K562 (cell line): ENCODE data around the gene SCYL1. TPM values are rescaled to one million over a fixed set of nuclear protein-coding genes. Genes with fewer than 3 reads are reported as not detected.

ENCODE experiments used
- AFF4 ChIP-seq: sonication (generic); formaldehyde crosslinking; IDR thresholded peaks from 2 replicates; pipeline ENCODE4 v1.8.0; 2023; ENCODE audit warnings: mild to moderate bottlenecking, missing genetic modification reagents
- FIP1L1 ChIP-seq: fragments of 200-400 bp; formaldehyde crosslinking; IDR thresholded peaks from 2 replicates; pipeline ENCODE4 v1.6.1; 2018; ENCODE audit warnings: mild to moderate bottlenecking, low read depth, low read length; ENCODE audit not compliant: poor library complexity, severe bottlenecking
- FUS ChIP-seq: fragments of 200-400 bp; formaldehyde crosslinking; optimal IDR thresholded peaks from 2 replicates; pipeline ENCODE3; 2017; ENCODE audit warnings: low read depth, low read length
- KHSRP ChIP-seq: fragments of 450-650 bp; IDR thresholded peaks from 2 replicates; pipeline ENCODE4 v1.6.1; 2017
- LARP7 ChIP-seq: fragments of 450-650 bp; IDR thresholded peaks from 2 replicates; pipeline ENCODE4 v1.6.1; 2016
- MCM7 ChIP-seq, 2 experiments: fragments of 450-650 bp; IDR thresholded peaks; 2 replicates each; pipeline ENCODE4 v1.6.1; 2016 to 2018
- NCOA6 ChIP-seq: fragments of 450-650 bp; IDR thresholded peaks from 2 replicates; pipeline ENCODE4 v1.6.1; 2017; ENCODE audit warnings: mild to moderate bottlenecking
- POLR2AphosphoS2 ChIP-seq: IDR thresholded peaks from 2 replicates; pipeline ENCODE4 v1.6.1; 2012; ENCODE audit warnings: low read length, improper control_type of control experiment
- PRPF4 ChIP-seq: fragments of 200-400 bp; formaldehyde crosslinking; IDR thresholded peaks from one replicate; pipeline ENCODE4 v1.6.1; 2017; ENCODE audit warnings: low read length, low read depth, mild to moderate bottlenecking; ENCODE audit not compliant: insufficient read depth, poor library complexity, severe bottlenecking
- RBFOX2 ChIP-seq: fragments of 200-400 bp; formaldehyde crosslinking; IDR thresholded peaks from 2 replicates; pipeline ENCODE4 v1.6.1; 2017; ENCODE audit warnings: low read depth, mild to moderate bottlenecking, low read length, moderate library complexity
- RBM22 ChIP-seq: fragments of 200-400 bp; formaldehyde crosslinking; IDR thresholded peaks from 2 replicates; pipeline ENCODE4 v1.6.1; 2018; ENCODE audit warnings: low read length, low read depth; ENCODE audit not compliant: poor library complexity, severe bottlenecking
- RBM39 ChIP-seq: fragments of 200-400 bp; formaldehyde crosslinking; optimal IDR thresholded peaks from 2 replicates; pipeline ENCODE3; 2018; ENCODE audit warnings: low read depth, low read length
- ZNF197 ChIP-seq: fragments of 200-800 bp; sonication (Bioruptor generic); IDR thresholded peaks from 2 replicates; pipeline ENCODE4 v1.6.1; 2016; ENCODE audit warnings: low read depth, missing genetic modification characterization, missing compliant biosample characterization
- ZNF280B ChIP-seq: fragments of 250-450 bp; sonication (Bioruptor Pico); IDR thresholded peaks from 2 replicates; pipeline ENCODE4 v1.5.1; 2021; ENCODE audit warnings: mild to moderate bottlenecking
- ZNF318 ChIP-seq, 2 experiments: fragments of 450-650 bp; IDR thresholded peaks; 2 replicates each; pipeline ENCODE4 v1.6.1; 2016; ENCODE audit warnings: mild to moderate bottlenecking in 2 of 2, borderline replicate concordance in 1 of 2, low read depth in 1 of 2, moderate library complexity in 1 of 2
- polyA plus RNA-seq, 8 experiments: library from polyadenylated mRNA; depleted of rRNA in 4 of 8; stranded (reverse) in 5 of 8; unstranded in 3 of 8; fragments of >200 nt; fragmentation: Nextera tagmentation in 2 of 8; fragmentation: Illumina TruSeq in 1 of 8; extraction: Ambion mirVana in 2 of 8; extraction: Trizol in 1 of 8; gene quantifications; 2 replicates each; pipeline versions ENCODE4 v1.2.1 to v1.2.3, GENCODE V29; 2011 to 2014; ENCODE audit warnings: inconsistent platforms in 1 of 8, missing spikeins in 1 of 8
- total RNA-seq, 7 experiments: library from RNA; depleted of rRNA in 6 of 7; stranded (reverse); fragments of >200 nt in 6 of 7; fragmentation: Illumina TruSeq in 2 of 7; extraction: Trizol in 2 of 7; gene quantifications; 2 replicates each; pipeline versions ENCODE4 v1.2.1 to v1.2.3, GENCODE V29; 2011 to 2021; ENCODE audit warnings: low replicate concordance in 1 of 7

Gene SCYL1
- total and polyA plus RNA-seq, 9 of the 15 experiments (the other 6 are each of a cell fraction or from before 2014, with no cell fraction given) = 1.9 to 145 (median 57.6) TPM

- TF ChIP-seq ZNF318 (IDR thresholded peaks at IDR 0.05; ENCODE audit: borderline replicate concordance in 1 of 2, low read depth in 1 of 2) (0 out of 4 replicates have a peak, but pooled peaks of 1 of the 2 experiments have one; percentile 3), AFF4 (CRISPR knock-in tag) (peak; percentile 75), PRPF4 (peak; percentile 74), MCM7 (IDR thresholded peaks at IDR 0.05) (no peak), KHSRP (peak; percentile 73), ZNF197 (CRISPR knock-in tag) (0 out of 2 replicates have a peak, but pooled peaks have one; percentile 29), RBFOX2 (peak; percentile 57), RBM39 (no peak), LARP7 (0 out of 2 replicates have a peak, but pooled peaks have one; percentile 28), NCOA6 (peak; percentile 19; the same call in 1 of the 2 replicates), FUS (peak; percentile 90), RBM22 (peak; percentile 95), FIP1L1 (peak; percentile 73), POLR2AphosphoS2 (peak; percentile 86), ZNF280B (CRISPR knock-in tag) (no peak)
These were observed 21.4 kb upstream of the SCYL1 start (continued) for GRCh38 chr11:65503368-65503948.
